Dermis microvascular lymphatic vessel endothelial cell (primary cell): ENCODE results near the gene PRR35. TPM values are rescaled to one million over a fixed set of nuclear protein-coding genes. Genes with fewer than 3 reads are reported as not detected.
A peak's percentile ranks its signal among the peaks of the same experiment; 100 is the strongest.

Source experiments
- DNase-seq, 2 donors: peaks; one replicate each; pipeline versions ENCODE4 v3.0.0 to v3.0.0-alpha.2; 2010; ENCODE audit warnings: low read depth in 2 of 2
- total RNA-seq: library from RNA; depleted of rRNA; stranded (reverse); fragments of >200 nt; gene quantifications from 2 replicates; pipeline ENCODE4 v1.2.1, GENCODE V29; 2014

PRR35 gene
- total RNA-seq, 1 donor from 2014 or later = not detected

- peak; percentile 61 to 91 for DNase-seq
Observed at GRCh38 chr16:527015-527903, 32.9 kb upstream of the PRR35 start, which contains the start of gene CAPN15. CAPN15 (plus strand) TSS chr16:527712; CDS start chr16:546839, 19,127 bp downstream.

GRCh38 chr16:528111-529011 lies 31.8 kb upstream of the PRR35 start:
- peak in 1 of 2 donors; percentile 61 for DNase-seq

- peak in 1 of 2 donors; percentile 20 for DNase-seq
Observed at GRCh38 chr16:529012-529575, 31.1 kb upstream of the PRR35 start.

DNA sequence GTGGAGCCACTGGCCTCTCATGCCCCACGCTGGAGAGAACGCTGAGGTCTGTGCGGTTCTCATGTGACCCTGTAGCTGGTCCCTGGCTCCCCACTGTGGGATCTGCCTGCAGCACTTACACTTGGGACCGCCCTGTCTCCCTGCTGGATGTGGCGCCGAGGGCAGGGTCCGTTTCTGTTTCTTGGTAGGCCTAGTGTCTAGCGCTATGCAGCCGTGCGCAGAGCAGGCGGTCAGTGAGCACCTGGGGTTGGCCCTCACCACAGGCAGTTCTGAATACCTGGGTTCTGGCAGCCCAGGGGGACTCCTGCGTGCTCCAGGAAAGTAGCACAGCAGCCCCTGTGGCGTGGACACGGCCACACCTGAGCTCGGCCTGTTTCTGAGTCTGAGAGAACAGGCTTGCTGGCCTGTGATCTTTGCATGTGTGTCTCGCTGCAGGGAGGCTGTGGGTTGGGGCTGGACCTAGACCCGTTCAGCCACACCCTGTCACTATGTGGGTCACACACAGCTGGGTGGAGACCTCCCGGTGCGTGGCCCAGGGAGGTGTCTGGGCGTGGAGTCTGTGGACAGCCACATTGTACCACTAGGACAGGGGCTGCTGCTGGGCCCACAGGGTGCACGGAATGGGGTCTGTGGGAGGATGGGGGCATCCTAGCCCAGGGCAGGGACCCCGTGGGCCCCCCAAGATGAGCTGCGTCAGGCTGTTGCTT lies 29.9 kb upstream of the PRR35 start:
- DNase-seq = no peak

DNA sequence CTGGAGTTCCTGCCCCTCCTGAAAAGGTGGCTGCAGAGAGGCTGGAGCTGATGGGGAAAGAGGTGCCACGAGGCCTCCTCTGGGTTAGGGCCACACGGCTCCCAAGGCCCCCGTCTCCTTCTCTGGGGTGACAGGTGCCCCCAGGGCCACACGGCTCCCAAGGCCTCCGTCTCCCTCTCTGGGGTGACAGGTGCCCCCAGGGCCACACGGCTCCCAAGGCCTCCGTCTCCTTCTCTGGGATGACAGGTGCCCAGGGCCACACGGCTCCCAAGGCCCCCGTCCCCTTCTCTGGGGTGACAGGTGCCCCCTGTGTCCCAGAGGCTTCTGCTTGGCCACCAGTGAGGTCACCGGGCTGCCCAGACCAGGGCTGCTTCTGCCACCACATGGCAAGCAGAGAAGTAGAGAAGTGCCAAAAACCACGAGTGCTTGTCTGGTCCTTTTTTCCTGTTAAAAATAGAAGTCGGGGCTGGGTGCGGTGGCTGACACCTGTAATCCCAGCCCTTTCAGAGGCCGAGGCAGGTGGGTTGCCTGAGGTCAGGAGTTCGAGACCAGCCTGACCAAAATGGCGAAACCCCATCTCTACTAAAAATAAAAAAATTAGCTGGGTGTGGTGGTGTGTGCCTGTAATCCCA lies 28.6 kb upstream of the PRR35 start:
- no peak for DNase-seq

GRCh38 chr16:533391-534123 lies 26.6 kb upstream of the PRR35 start:
- DNase-seq = no peak

DNA sequence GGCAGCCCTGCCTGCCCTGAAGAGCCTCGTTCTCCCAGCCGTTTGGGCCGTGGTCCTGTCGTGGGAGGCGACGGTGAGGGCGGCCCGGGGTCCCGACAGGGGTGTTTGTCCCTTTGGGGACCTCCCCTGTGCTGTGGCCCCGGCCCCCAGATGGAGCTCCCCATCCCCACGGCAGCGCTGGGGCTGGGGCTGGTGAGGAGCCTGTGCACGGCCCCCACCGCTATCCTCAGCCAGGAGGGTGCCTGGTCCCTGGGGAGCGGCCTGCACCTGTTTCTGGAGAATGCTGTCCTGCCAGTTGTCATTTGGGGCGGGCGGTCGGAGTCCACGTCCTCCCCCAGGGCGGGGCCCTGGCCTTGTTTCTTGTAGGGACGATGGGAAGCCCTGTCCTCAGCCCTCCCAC lies 26.1 kb upstream of the PRR35 start:
- DNase-seq = no peak

- no peak for DNase-seq
Observed at GRCh38 chr16:534856-535445, 25.2 kb upstream of the PRR35 start.

DNA sequence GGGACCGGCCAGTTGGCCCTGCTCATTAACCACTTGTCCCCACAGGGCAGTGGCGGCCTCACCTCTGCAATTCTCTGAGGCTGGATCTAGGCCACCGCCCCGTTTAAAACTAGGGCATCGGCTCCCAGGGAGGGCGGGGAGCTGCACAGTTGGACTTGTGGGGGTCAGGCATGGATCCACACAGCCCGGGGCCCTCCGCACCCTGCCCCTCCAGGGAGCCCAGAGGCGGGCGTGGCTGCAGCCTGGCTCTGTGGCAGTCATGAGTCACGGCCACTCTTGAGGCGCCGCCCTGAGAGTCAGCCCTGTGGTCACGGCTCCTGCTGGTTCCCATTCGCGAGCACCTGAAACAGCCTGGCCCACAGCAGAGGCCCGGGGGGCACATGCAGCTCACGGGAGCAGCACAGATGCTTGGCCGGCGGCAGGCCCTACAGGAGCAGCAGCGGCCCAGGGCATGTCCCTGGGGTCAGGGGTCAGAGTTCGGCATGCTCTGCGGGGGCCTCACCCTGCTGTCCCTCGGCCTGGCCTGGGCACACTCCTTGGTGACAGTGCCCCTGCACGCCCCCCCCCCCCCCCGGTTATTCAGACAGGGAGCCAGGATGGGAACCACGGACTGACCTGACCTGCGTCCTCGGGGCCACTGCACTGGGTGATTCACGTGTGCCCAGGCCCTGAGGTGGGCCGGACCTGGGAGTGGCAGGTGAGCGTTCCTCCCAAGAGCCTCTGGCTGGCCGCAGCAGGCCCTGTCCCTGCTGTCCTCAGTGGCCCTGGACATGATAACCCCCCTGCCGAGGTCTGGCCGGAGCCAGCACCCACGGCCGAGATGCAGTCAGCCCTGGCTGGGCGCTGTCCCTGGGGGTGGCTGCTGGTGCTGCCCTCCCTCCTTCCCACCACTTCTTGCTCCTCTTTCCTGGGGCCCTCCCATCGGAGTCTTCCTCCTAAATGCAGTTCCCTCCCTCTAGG lies 24.5 kb upstream of the PRR35 start:
- no peak for DNase-seq

- DNase-seq = no peak
Observed at GRCh38 chr16:536746-537145, 23.4 kb upstream of the PRR35 start.

GRCh38 chr16:537415-538335 lies 22.5 kb upstream of the PRR35 start:
- no peak for DNase-seq

- peak in 1 of 2 donors; percentile 25 for DNase-seq
Observed at GRCh38 chr16:539901-540530, 20.2 kb upstream of the PRR35 start.

GRCh38 chr16:540645-541340 lies 19.4 kb upstream of the PRR35 start:
- DNase-seq = no peak

DNA sequence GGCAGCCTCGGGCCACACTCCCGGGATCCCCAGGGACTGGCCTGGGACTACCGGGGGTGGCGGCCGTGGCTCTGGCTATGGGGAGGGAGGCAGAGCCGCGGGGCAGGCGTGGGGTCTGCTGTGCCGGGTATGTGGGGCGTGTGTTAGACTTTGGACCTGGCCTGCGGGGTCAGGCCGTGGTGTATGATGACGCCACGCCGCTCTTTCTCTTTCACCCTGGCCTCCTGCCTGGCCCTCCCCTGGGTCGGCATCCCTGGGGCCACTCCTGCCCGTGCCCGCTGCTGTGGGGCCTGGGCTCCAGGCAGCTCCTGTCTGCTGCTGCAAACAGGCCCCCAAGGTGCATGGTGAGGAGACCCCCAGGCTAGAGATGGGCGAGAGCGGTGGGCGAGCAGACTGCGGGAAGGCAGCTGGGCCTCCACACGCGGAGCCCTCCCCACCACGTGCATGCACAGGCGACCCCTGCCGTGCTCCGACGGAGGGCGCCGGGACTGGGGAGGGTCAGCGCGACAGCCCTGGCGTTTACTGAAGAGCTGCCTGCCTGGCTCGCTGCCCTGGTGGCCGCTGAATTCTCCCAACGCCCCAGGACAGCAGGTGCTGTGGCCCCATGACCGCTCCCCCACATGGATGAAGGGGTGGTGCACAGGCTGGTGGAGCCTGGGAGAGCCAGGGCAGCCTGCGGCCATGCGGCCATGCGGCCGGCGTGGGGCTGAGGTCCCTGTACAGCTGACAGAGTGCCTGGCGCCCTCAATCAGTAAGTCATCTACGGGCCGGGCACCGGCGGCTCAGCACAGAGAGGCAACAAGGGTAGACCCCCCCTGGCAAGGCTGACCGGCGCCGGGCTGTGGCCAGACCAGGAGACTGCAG lies 16.7 kb upstream of the PRR35 start:
- no peak for DNase-seq

DNA sequence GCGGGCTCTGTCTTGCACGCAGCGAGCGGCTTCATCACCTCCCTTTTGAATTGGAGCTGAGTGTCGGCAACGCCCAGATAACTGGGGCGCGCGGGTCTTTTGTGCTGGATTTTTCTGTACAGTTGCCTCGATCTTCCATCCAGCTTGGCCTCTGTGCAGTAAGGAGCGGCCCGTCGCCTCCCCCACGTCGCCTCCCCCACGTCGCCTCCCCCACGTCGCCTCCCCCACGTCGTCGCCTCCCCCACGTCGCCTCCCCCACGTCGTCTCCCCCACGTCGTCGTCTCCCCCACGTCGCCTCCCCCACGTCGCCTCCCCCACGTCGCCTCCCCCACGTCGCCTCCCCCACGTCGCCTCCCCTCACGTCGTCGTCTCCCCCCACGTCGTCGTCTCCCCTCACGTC lies 15.7 kb upstream of the PRR35 start:
- no peak for DNase-seq
